H1 (cell line): ENCODE data around the gene MLYCD. TPM values are rescaled to one million over a fixed set of nuclear protein-coding genes. Genes with fewer than 3 reads are reported as not detected.
"Not testable (repeated sequence)": the region's sequence is repeated elsewhere in the genome, so short reads cannot be mapped to it uniquely, and the experiment has no call there.

Experiments used
- CTCF ChIA-PET: fragments of 300-600 bp; sonication (Branson Sonifier 250); formaldehyde crosslinking; loops from one replicate; lab custom pipeline; 2021; ENCODE audit not compliant: partially characterized antibody; lab: Charles Lee
- POLR2A ChIA-PET: fragments of 300-600 bp; sonication (Branson Sonifier 250); formaldehyde crosslinking; loops from one replicate; lab custom pipeline; 2021; ENCODE audit warnings: inconsistent platforms; ENCODE audit not compliant: partially characterized antibody; lab: Charles Lee
- DNase-seq, 2 experiments: peaks; one replicate each; pipeline versions ENCODE4 v3.0.0 to v3.0.0-alpha.2; 2010 to 2022; ENCODE audit warnings: low spot score in 2 of 2, low read depth in 1 of 2, mixed read lengths in 1 of 2
- FAIRE-seq: peaks from 2 replicates; lab custom pipeline; 2011; peaks lifted over from hg19 to GRCh38; lab: Jason Lieb, UNC
- H2AFZ ChIP-seq: 2 replicates; pipeline ENCODE4 v1.8.1; 2012; ENCODE audit warnings: low read length, inconsistent platforms
- H2AK5ac ChIP-seq: 2 replicates; pipeline ENCODE4 v1.6.1; 2013; ENCODE audit warnings: low read depth, low read length
- H2BK120ac ChIP-seq: replicated peaks from 2 replicates; pipeline ENCODE3; 2013; ENCODE audit warnings: low read depth, low read length, inconsistent platforms
- H2BK12ac ChIP-seq: 2 replicates; pipeline ENCODE4 v1.6.1; 2013; ENCODE audit warnings: low read depth, low read length
- H2BK15ac ChIP-seq: 2 replicates; pipeline ENCODE4 v1.6.1; 2013; ENCODE audit warnings: low read length
- H2BK20ac ChIP-seq: 2 replicates; pipeline ENCODE4 v1.6.1; 2013; ENCODE audit warnings: low read length
- H2BK5ac ChIP-seq: 2 replicates; pipeline ENCODE4 v1.6.1; 2013; ENCODE audit warnings: low read depth, low read length
- H3K14ac ChIP-seq: 2 replicates; pipeline ENCODE4 v1.6.1; 2013; ENCODE audit warnings: inconsistent platforms; ENCODE audit not compliant: insufficient read length
- H3K18ac ChIP-seq: 2 replicates; pipeline ENCODE4 v1.6.1; 2013; ENCODE audit warnings: low read length; ENCODE audit errors: extremely low read depth
- H3K23ac ChIP-seq: 2 replicates; pipeline ENCODE4 v1.6.1; 2013; ENCODE audit warnings: inconsistent platforms; ENCODE audit not compliant: insufficient read length
- H3K23me2 ChIP-seq: 2 replicates; pipeline ENCODE4 v1.6.1; 2013; ENCODE audit warnings: low read depth, low read length
- H3K27ac ChIP-seq: 2 replicates; pipeline ENCODE4 v1.6.1; 2011; ENCODE audit warnings: low read depth, low read length, inconsistent platforms
- H3K27me3 ChIP-seq, 4 experiments: replicated peaks in 1 of 4; 1 replicate in 1 of 4; 2 replicates in 3 of 4; pipeline versions ENCODE4 v1.6.1 to v1.8.1; 2011 to 2013; ENCODE audit warnings: low read length in 3 of 4, mild to moderate bottlenecking in 3 of 4, inconsistent platforms in 2 of 4, mixed read lengths in 2 of 4, moderate library complexity in 1 of 4; ENCODE audit not compliant: control insufficient read depth in 3 of 4, insufficient read depth in 3 of 4; ENCODE audit errors: extremely low read depth in 1 of 4
- H3K36me3 ChIP-seq, 4 experiments: 2 replicates each; pipeline versions ENCODE4 v1.6.1 to v1.8.1; 2011 to 2013; ENCODE audit warnings: mild to moderate bottlenecking in 4 of 4, low read length in 3 of 4, moderate library complexity in 2 of 4, control low read depth in 1 of 4, inconsistent platforms in 1 of 4; ENCODE audit not compliant: insufficient read depth in 4 of 4, control insufficient read depth in 2 of 4
- H3K4ac ChIP-seq: replicated peaks from 2 replicates; pipeline ENCODE3; 2013; ENCODE audit warnings: low read length, low read depth, mixed read lengths, inconsistent platforms; ENCODE audit not compliant: insufficient read length
- H3K4me1 ChIP-seq, 4 experiments: replicated peaks in 1 of 4; 1 replicate in 1 of 4; 2 replicates in 3 of 4; pipeline versions ENCODE4 v1.6.1 to v1.8.1; 2011 to 2013; ENCODE audit warnings: low read length in 3 of 4, inconsistent platforms in 2 of 4, mixed read lengths in 1 of 4; ENCODE audit not compliant: insufficient read depth in 4 of 4, control insufficient read depth in 3 of 4
- H3K4me2 ChIP-seq, 2 experiments: 2 replicates each; pipeline versions ENCODE4 v1.6.1 to v1.8.1; 2011 to 2013; ENCODE audit warnings: low read depth in 2 of 2, low read length in 2 of 2, control low read depth in 1 of 2, inconsistent platforms in 1 of 2, mild to moderate bottlenecking in 1 of 2; ENCODE audit not compliant: insufficient read depth in 1 of 2
- H3K4me3 ChIP-seq, 4 experiments: fragments of 200-600, 300-600 bp in 1 of 4; sonication (generic), shearing (Covaris generic), sonication (Bioruptor Twin) in 1 of 4; 2 replicates each; pipeline versions ENCODE4 v1.5.1 to v1.8.1; 2011 to 2016; ENCODE audit warnings: low read length in 4 of 4, low read depth in 3 of 4, control low read depth in 2 of 4, inconsistent platforms in 2 of 4, mild to moderate bottlenecking in 2 of 4, mixed read lengths in 1 of 4, moderate library complexity in 1 of 4; ENCODE audit not compliant: insufficient read depth in 2 of 4; ENCODE audit errors: extremely low read depth in 1 of 4
- H3K56ac ChIP-seq: replicated peaks from 2 replicates; pipeline ENCODE3; 2013; ENCODE audit warnings: low read depth, mild to moderate bottlenecking, mixed read lengths, low read length, inconsistent platforms; ENCODE audit not compliant: insufficient read length
- H3K79me1 ChIP-seq: 2 replicates; pipeline ENCODE4 v1.6.1; 2013; ENCODE audit warnings: low read depth, low read length, control low read depth
- H3K79me2 ChIP-seq, 2 experiments: 2 replicates each; pipeline versions ENCODE4 v1.6.1 to v1.8.1; 2012 to 2013; ENCODE audit warnings: low read length in 2 of 2, mild to moderate bottlenecking in 2 of 2, inconsistent platforms in 1 of 2; ENCODE audit not compliant: insufficient read depth in 2 of 2, control insufficient read depth in 1 of 2
- H3K9ac ChIP-seq, 4 experiments: replicated peaks in 1 of 4; 1 replicate in 1 of 4; 2 replicates in 3 of 4; pipeline versions ENCODE4 v1.6.1 to v1.8.1; 2011 to 2013; ENCODE audit warnings: low read depth in 3 of 4, low read length in 3 of 4, control low read depth in 2 of 4, mild to moderate bottlenecking in 2 of 4, moderate library complexity in 2 of 4, inconsistent platforms in 1 of 4; ENCODE audit errors: extremely low read depth in 1 of 4
- H3K9me3 ChIP-seq, 2 experiments: 2 replicates each; pipeline versions ENCODE4 v1.6.1 to v1.8.1; 2012 to 2013; ENCODE audit warnings: mild to moderate bottlenecking in 2 of 2, moderate library complexity in 2 of 2, control low read depth in 1 of 2, inconsistent platforms in 1 of 2, low read depth in 1 of 2, low read length in 1 of 2, mixed read lengths in 1 of 2; ENCODE audit not compliant: insufficient read depth in 2 of 2
- H4K20me1 ChIP-seq, 2 experiments: replicated peaks in 1 of 2; 2 replicates each; pipeline versions ENCODE3 to v1.8.1; 2011 to 2013; ENCODE audit warnings: inconsistent platforms in 2 of 2, low read length in 2 of 2, mild to moderate bottlenecking in 1 of 2; ENCODE audit not compliant: insufficient read depth in 2 of 2, control insufficient read depth in 1 of 2
- H4K5ac ChIP-seq: 2 replicates; pipeline ENCODE4 v1.6.1; 2013; ENCODE audit warnings: low read length, low read depth, mixed read lengths, inconsistent platforms; ENCODE audit not compliant: insufficient read length
- H4K8ac ChIP-seq: 2 replicates; pipeline ENCODE4 v1.8.0; 2013; ENCODE audit warnings: mild to moderate bottlenecking, moderate library complexity, low read length, inconsistent platforms; ENCODE audit not compliant: insufficient read depth; ENCODE audit errors: extremely low read depth
- H4K91ac ChIP-seq: replicated peaks from 2 replicates; pipeline ENCODE3; 2013; ENCODE audit warnings: low read length, mixed read lengths, inconsistent platforms; ENCODE audit not compliant: insufficient read length
- WGBS, 2 experiments: shearing (Covaris generic) in 1 of 2; methylation state at CpG; one replicate each; pipeline versions ENCODE4 v1.1.6 to v1.1.7; 2013 to 2015; ENCODE audit warnings: low lambda C conversion rate in 2 of 2, mixed read lengths in 2 of 2, inconsistent platforms in 1 of 2, low coverage in 1 of 2, missing lambda C conversion rate in 1 of 2; ENCODE audit not compliant: insufficient replicate concordance in 2 of 2, insufficient coverage in 1 of 2, insufficient read length in 1 of 2; ENCODE audit errors: extremely low coverage in 1 of 2, missing lambda C conversion rate in 1 of 2; 5-methylcytosine and 5-hydroxymethylcytosine counted together
- polyA plus RNA-seq, 7 experiments: library from polyadenylated mRNA; depleted of rRNA in 3 of 7; stranded (reverse) in 5 of 7; unstranded in 2 of 7; fragments of >200 nt in 5 of 7; fragments of 200-250 nt in 2 of 7; gene quantifications; 1 replicate in 5 of 7; 2 replicates in 1 of 7; 4 replicates in 1 of 7; pipeline versions ENCODE4 v1.2.1 to v1.2.3, GENCODE V29; 2011 to 2013; ENCODE audit warnings: missing spikeins in 2 of 7, mixed read lengths in 2 of 7
- total RNA-seq: library from RNA; stranded (reverse); fragmentation: NEBNext Ultra II Directional; extraction: Animal tissue kit (Norgen Biotek cat#: 25700); gene quantifications from 2 replicates; pipeline ENCODE4 v1.2.1, GENCODE V29; 2021

The MLYCD gene
- total and polyA plus RNA-seq, 2 of the 8 experiments (the other 6 are each of a cell fraction or from before 2014, with no cell fraction given) = 3.7 to 7.0 TPM

- H3K9me3 ChIP-seq, H3K27ac ChIP-seq, H3K79me1 ChIP-seq, H2BK20ac ChIP-seq, H4K5ac ChIP-seq, H2BK5ac ChIP-seq, H4K20me1 ChIP-seq, H3K4me1 ChIP-seq, H3K56ac ChIP-seq, H2AFZ ChIP-seq, H3K4ac ChIP-seq, H3K4me3 ChIP-seq, H2BK15ac ChIP-seq, H3K23me2 ChIP-seq, DNase-seq, H3K27me3 ChIP-seq, H2BK120ac ChIP-seq, H4K91ac ChIP-seq, FAIRE-seq, H2AK5ac ChIP-seq, H3K36me3 ChIP-seq, H4K8ac ChIP-seq, POLR2A ChIA-PET, H3K14ac ChIP-seq, H3K23ac ChIP-seq, CTCF ChIA-PET, H3K4me2 ChIP-seq, H2BK12ac ChIP-seq, H3K9ac ChIP-seq, H3K18ac ChIP-seq, H3K79me2 ChIP-seq: not testable (repeated sequence)
- 98% methylated on average over 8 of the region's 9 CpGs; no CpG with 5 or more reads in 1 of the 2 experiments for WGBS, 2 experiments
Measured at GRCh38 chr16:83941546-83941945, 42.6 kb downstream of the MLYCD start.
